ENCODE measurements around the gene CERK. TPM values are rescaled to one million over a fixed set of nuclear protein-coding genes. Genes with fewer than 3 reads are reported as not detected.

The CERK gene
- total RNA-seq, 1 donor from 2014 or later, result 38.4 TPM

DNA sequence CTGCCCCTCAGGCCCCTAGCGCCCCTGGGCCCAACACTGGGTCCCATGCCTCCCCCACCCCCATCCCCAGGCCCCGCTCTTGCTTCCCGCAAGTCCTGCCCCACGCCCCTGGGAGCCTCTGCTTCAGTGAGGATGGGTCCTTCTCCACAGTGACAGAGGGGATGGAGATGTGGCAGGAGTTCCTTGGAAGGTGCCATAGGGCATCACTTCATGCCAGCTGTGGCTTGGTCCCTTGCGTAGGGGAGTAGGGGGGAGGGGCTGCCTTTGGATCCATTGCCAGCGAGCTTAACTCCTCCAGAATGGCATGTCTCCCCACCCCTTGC, 14.9 kb upstream of the CERK start:
- Mint-ChIP-seq H3K4me3 (ENCODE audit: unreplicated experiment) (no peak overlapping the region), H3K4me1 (ENCODE audit: unreplicated experiment) (peaks cover 37% of the 10 kb centered on the region), H3K27ac (ENCODE audit: unreplicated experiment) (peak overlapping the region; percentile 100), H3K36me3 (ENCODE audit: unreplicated experiment) (no peaks in the 10 kb centered on the region), H3K27me3 (ENCODE audit: unreplicated experiment) (no peaks in the 10 kb centered on the region), H3K9me3 (ENCODE audit: unreplicated experiment) (no peaks in the 10 kb centered on the region)
- no peak for DNase-seq (ENCODE audit: extremely low spot score, unreplicated experiment)
- TF ChIP-seq, protein P1, sequence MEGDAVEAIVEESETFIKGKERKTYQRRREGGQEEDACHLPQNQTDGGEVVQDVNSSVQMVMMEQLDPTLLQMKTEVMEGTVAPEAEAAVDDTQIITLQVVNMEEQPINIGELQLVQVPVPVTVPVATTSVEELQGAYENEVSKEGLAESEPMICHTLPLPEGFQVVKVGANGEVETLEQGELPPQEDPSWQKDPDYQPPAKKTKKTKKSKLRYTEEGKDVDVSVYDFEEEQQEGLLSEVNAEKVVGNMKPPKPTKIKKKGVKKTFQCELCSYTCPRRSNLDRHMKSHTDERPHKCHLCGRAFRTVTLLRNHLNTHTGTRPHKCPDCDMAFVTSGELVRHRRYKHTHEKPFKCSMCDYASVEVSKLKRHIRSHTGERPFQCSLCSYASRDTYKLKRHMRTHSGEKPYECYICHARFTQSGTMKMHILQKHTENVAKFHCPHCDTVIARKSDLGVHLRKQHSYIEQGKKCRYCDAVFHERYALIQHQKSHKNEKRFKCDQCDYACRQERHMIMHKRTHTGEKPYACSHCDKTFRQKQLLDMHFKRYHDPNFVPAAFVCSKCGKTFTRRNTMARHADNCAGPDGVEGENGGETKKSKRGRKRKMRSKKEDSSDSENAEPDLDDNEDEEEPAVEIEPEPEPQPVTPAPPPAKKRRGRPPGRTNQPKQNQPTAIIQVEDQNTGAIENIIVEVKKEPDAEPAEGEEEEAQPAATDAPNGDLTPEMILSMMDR (IDR thresholded peaks at IDR 0.05), result no peak

DNA sequence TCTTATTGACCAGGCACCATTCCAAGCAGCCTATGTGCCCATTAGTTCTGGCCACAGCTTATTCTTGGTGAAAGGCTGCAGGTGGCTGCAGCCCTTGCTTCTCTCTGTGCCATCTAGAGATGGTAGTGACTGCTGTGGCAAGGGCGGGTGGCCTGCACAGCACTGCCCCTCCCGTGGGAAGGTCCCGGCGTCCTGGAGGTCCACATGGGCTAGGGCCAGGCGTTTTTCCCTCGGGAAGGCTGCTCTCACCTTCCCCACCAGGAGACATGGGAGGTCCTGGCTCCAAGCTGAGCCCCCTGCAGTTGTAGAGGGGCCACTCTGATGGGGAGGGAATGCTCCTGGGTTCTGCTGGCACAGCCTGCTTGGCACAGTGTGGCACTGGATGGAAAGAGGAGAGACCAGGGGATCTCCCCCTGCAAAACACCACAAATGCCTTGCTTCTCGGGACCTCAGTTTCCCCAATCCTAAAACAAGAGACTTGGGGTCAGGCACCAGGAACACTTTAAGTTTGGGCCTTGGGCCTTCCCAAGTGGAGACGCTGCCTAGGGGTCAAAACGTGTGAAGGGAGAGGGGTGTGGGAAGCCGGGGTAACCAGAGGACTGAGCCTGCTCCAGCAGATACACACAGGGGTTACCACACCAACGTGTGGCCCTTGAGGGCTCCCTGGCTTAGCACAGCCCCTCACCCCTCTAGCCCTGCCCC, 14.4 kb upstream of the CERK start:
- H3K27ac Mint-ChIP-seq (ENCODE audit: unreplicated experiment), result no peak overlapping the region
- H3K36me3 Mint-ChIP-seq (ENCODE audit: unreplicated experiment), result no peaks in the 10 kb centered on the region
- TF ChIP-seq, protein P1 (IDR thresholded peaks at IDR 0.05), result no peak
- H3K27me3 Mint-ChIP-seq (ENCODE audit: unreplicated experiment), result no peaks in the 10 kb centered on the region
- H3K9me3 Mint-ChIP-seq (ENCODE audit: unreplicated experiment), result no peaks in the 10 kb centered on the region
- H3K4me1 Mint-ChIP-seq (ENCODE audit: unreplicated experiment), result peaks cover 37% of the 10 kb centered on the region
- no peak for DNase-seq (ENCODE audit: extremely low spot score, unreplicated experiment)
- no peak overlapping the region for H3K4me3 Mint-ChIP-seq (ENCODE audit: unreplicated experiment)

DNA sequence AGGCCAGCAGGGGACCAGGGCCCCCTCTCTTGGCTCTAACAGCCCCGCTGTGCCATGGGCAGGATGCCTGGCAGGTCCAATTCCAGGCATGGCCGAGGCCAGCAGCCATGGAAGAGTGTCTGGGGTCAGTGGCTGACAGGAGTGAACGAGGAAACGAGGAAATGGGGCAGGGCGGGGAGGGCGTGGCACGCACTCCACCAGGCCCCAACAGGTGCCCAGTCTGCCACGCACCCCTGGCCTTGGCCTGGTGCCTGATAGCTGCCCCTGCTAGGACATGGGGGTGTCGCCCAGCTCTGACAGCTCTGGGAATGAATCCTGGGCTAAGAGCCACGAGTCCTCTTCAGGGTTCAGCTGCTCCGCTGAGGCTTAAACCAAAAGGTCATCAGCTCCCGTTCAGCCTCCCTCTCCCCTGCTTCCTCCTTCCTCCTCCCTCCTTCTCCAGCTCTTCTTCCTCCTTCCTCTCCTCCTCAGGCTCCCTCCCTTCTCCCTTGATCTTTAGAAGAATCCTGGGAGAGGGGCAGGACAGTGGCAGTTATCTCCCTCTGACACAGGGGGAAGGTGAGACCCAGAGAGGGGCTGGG, 12.9 kb upstream of the CERK start:
- Mint-ChIP-seq H3K9me3 (ENCODE audit: unreplicated experiment) (no peaks in the 10 kb centered on the region), H3K27me3 (ENCODE audit: unreplicated experiment) (no peaks in the 10 kb centered on the region), H3K36me3 (ENCODE audit: unreplicated experiment) (no peaks in the 10 kb centered on the region), H3K27ac (ENCODE audit: unreplicated experiment) (no peak overlapping the region), H3K4me3 (ENCODE audit: unreplicated experiment) (no peak overlapping the region), H3K4me1 (ENCODE audit: unreplicated experiment) (peaks cover 37% of the 10 kb centered on the region)
- no peak for DNase-seq (ENCODE audit: extremely low spot score, unreplicated experiment)
- TF ChIP-seq, protein P1 (IDR thresholded peaks at IDR 0.05), result no peak

DNA sequence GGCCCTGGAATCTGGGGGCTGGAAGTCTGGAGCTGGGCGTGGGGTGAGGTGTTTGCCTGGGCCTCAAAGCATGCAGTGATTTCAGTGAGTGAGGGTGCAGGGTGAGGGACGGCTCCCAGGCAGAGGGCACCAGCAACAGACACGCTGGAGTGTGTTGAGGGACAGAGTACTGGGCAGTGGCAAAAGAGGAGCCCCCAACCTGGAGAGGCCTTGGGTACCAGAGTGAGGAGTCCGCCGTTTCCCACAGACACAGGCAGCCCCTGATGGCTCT, 12.4 kb upstream of the CERK start:
- peak overlapping the region; percentile 41 for H3K27ac Mint-ChIP-seq (ENCODE audit: unreplicated experiment)
- no peaks in the 10 kb centered on the region for H3K36me3 Mint-ChIP-seq (ENCODE audit: unreplicated experiment)
- TF ChIP-seq, protein P1 (IDR thresholded peaks at IDR 0.05), result no peak
- DNase-seq (ENCODE audit: extremely low spot score, unreplicated experiment), result no peak
- no peaks in the 10 kb centered on the region for H3K9me3 Mint-ChIP-seq (ENCODE audit: unreplicated experiment)
- H3K4me3 Mint-ChIP-seq (ENCODE audit: unreplicated experiment), result no peak overlapping the region
- peaks cover 37% of the 10 kb centered on the region for H3K4me1 Mint-ChIP-seq (ENCODE audit: unreplicated experiment)
- H3K27me3 Mint-ChIP-seq (ENCODE audit: unreplicated experiment), result no peaks in the 10 kb centered on the region

DNA sequence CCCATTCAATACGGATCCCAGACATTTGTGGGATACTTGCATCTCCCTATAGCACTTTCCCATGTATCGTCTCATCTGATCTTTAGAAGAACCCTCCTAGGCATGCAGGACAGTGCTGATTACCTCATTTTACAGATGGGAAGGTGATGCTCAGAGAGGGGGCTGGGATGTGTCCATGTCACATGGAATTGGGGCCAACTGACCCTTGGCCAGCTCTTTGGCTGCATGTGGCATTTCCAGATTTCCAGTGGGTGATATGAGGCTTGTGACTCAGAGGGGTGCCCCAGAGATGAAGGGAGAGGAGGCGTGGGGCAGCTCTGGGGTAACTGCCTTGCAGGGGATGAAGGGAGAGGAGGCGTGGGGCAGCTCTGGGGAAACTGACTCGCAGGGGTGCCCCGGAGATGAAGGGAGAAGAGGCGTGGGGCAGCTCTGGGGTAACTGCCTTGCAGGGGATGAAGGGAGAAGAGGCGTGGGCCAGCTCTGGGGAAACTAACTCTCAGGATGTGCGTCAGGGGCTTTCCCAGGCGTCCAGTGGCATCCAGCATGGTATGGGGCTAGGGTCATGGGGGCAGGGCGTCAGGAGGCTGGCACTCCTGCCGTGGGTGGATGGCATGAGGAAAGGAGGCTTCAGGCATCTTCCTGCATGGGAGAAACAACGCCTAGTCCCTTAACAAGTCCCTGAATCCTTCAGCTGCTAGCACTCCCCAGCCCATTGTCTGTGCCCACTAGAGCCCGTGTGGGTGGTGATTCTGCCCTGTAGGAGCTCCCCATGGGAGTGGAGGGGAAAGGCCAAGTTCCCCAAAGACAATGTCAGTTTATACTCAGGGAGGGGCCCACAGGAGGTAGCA, 11.9 kb upstream of the CERK start:
- H3K4me1 Mint-ChIP-seq (ENCODE audit: unreplicated experiment), result peaks cover 34% of the 10 kb centered on the region
- no peak for DNase-seq (ENCODE audit: extremely low spot score, unreplicated experiment)

More for the DNA sequence above, 11.9 kb upstream of the CERK start:
- no peaks in the 10 kb centered on the region for H3K36me3 Mint-ChIP-seq (ENCODE audit: unreplicated experiment)
- no peaks in the 10 kb centered on the region for H3K27me3 Mint-ChIP-seq (ENCODE audit: unreplicated experiment)
- TF ChIP-seq, protein P1 (IDR thresholded peaks at IDR 0.05), result no peak
- H3K4me3 Mint-ChIP-seq (ENCODE audit: unreplicated experiment), result no peak overlapping the region
- H3K27ac Mint-ChIP-seq (ENCODE audit: unreplicated experiment), result peak overlapping the region; percentile 80
- no peaks in the 10 kb centered on the region for H3K9me3 Mint-ChIP-seq (ENCODE audit: unreplicated experiment)

Measured in osteocyte (in vitro differentiated cells).